ENCODE results near the gene LRRFIP1.

The LRRFIP1 gene

GRCh38 chr2:237722616-237723015 is 95.2 kb downstream of the LRRFIP1 start:
- peaks cover 35% of the 10 kb centered on the region for H3K4me1 ChIP-seq (ENCODE audit: insufficient read depth, poor library complexity, severe bottlenecking)
- peaks cover 65% of the 10 kb centered on the region for H3K36me3 ChIP-seq (ENCODE audit: low read depth)
- no peaks in the 10 kb centered on the region for H3K9me3 ChIP-seq (ENCODE audit: severe bottlenecking)
- no peak for ATAC-seq (ENCODE audit: low read depth)
- H3K27me3 ChIP-seq (ENCODE audit: insufficient read depth, poor library complexity, severe bottlenecking), result no peaks in the 10 kb centered on the region
- TF ChIP-seq CTCF (IDR thresholded peaks at IDR 0.05; ENCODE audit: poor library complexity, severe bottlenecking), result no peak
- no peak overlapping the region for H3K4me3 ChIP-seq (ENCODE audit: severe bottlenecking)
- no peak for DNase-seq (ENCODE audit: low spot score)
- H3K27ac ChIP-seq (ENCODE audit: poor library complexity, severe bottlenecking), result no peak overlapping the region

GRCh38 chr2:237723023-237723422 is 95.6 kb downstream of the LRRFIP1 start:
- DNase-seq (ENCODE audit: low spot score) (no peak), ATAC-seq (ENCODE audit: low read depth) (no peak)
- no peaks in the 10 kb centered on the region for H3K27me3 ChIP-seq (ENCODE audit: insufficient read depth, poor library complexity, severe bottlenecking)
- H3K9me3 ChIP-seq (ENCODE audit: severe bottlenecking), result no peaks in the 10 kb centered on the region
- H3K27ac ChIP-seq (ENCODE audit: poor library complexity, severe bottlenecking), result no peak overlapping the region
- peaks cover 66% of the 10 kb centered on the region for H3K36me3 ChIP-seq (ENCODE audit: low read depth)
- H3K4me1 ChIP-seq (ENCODE audit: insufficient read depth, poor library complexity, severe bottlenecking), result peaks cover 39% of the 10 kb centered on the region
- H3K4me3 ChIP-seq (ENCODE audit: severe bottlenecking), result no peak overlapping the region
- no peak for TF ChIP-seq CTCF (IDR thresholded peaks at IDR 0.05; ENCODE audit: poor library complexity, severe bottlenecking)

GRCh38 chr2:237723602-237724001 is 96.2 kb downstream of the LRRFIP1 start:
- peaks cover 65% of the 10 kb centered on the region for H3K36me3 ChIP-seq (ENCODE audit: low read depth)
- DNase-seq (ENCODE audit: low spot score) (no peak), ATAC-seq (ENCODE audit: low read depth) (peak; percentile 88)
- no peaks in the 10 kb centered on the region for H3K27me3 ChIP-seq (ENCODE audit: insufficient read depth, poor library complexity, severe bottlenecking)
- TF ChIP-seq CTCF (IDR thresholded peaks at IDR 0.05; ENCODE audit: poor library complexity, severe bottlenecking), result peak; percentile 12
- H3K9me3 ChIP-seq (ENCODE audit: severe bottlenecking), result no peaks in the 10 kb centered on the region
- no peak overlapping the region for H3K27ac ChIP-seq (ENCODE audit: poor library complexity, severe bottlenecking)
- no peak overlapping the region for H3K4me3 ChIP-seq (ENCODE audit: severe bottlenecking)
- H3K4me1 ChIP-seq (ENCODE audit: insufficient read depth, poor library complexity, severe bottlenecking), result peaks cover 41% of the 10 kb centered on the region

- no peak overlapping the region for H3K4me3 ChIP-seq (ENCODE audit: severe bottlenecking)
- H3K27me3 ChIP-seq (ENCODE audit: insufficient read depth, poor library complexity, severe bottlenecking), result no peaks in the 10 kb centered on the region
- H3K36me3 ChIP-seq (ENCODE audit: low read depth), result peaks cover 68% of the 10 kb centered on the region
- DNase-seq (ENCODE audit: low spot score) (no peak), ATAC-seq (ENCODE audit: low read depth) (no peak)
- H3K4me1 ChIP-seq (ENCODE audit: insufficient read depth, poor library complexity, severe bottlenecking), result peaks cover 41% of the 10 kb centered on the region
- H3K9me3 ChIP-seq (ENCODE audit: severe bottlenecking), result no peaks in the 10 kb centered on the region
- no peak overlapping the region for H3K27ac ChIP-seq (ENCODE audit: poor library complexity, severe bottlenecking)
- TF ChIP-seq CTCF (IDR thresholded peaks at IDR 0.05; ENCODE audit: poor library complexity, severe bottlenecking), result no peak
These were observed 97.6 kb downstream of the LRRFIP1 start for GRCh38 chr2:237724811-237725478.

GRCh38 chr2:237725661-237726060 is 98.3 kb downstream of the LRRFIP1 start:
- Histone ChIP-seq H3K27me3 (ENCODE audit: insufficient read depth, poor library complexity, severe bottlenecking) (no peaks in the 10 kb centered on the region), H3K9me3 (ENCODE audit: severe bottlenecking) (no peaks in the 10 kb centered on the region), H3K27ac (ENCODE audit: poor library complexity, severe bottlenecking) (peak overlapping the region; percentile 40), H3K36me3 (ENCODE audit: low read depth) (peaks cover 65% of the 10 kb centered on the region), H3K4me1 (ENCODE audit: insufficient read depth, poor library complexity, severe bottlenecking) (peaks cover 43% of the 10 kb centered on the region), H3K4me3 (ENCODE audit: severe bottlenecking) (no peak overlapping the region)
- DNase-seq (ENCODE audit: low spot score), result no peak
- no peak for TF ChIP-seq CTCF (IDR thresholded peaks at IDR 0.05; ENCODE audit: poor library complexity, severe bottlenecking)
- no peak for ATAC-seq (ENCODE audit: low read depth)
